Fibroblast of skin of left quadriceps (primary cell): ENCODE data around the gene NID1.

ENCODE experiments used
- DNase-seq, 2 experiments: peaks; one replicate each; pipeline ENCODE4 v3.0.0-alpha.2; 2013; ENCODE audit warnings: low read depth in 2 of 2

The NID1 gene, protein sequence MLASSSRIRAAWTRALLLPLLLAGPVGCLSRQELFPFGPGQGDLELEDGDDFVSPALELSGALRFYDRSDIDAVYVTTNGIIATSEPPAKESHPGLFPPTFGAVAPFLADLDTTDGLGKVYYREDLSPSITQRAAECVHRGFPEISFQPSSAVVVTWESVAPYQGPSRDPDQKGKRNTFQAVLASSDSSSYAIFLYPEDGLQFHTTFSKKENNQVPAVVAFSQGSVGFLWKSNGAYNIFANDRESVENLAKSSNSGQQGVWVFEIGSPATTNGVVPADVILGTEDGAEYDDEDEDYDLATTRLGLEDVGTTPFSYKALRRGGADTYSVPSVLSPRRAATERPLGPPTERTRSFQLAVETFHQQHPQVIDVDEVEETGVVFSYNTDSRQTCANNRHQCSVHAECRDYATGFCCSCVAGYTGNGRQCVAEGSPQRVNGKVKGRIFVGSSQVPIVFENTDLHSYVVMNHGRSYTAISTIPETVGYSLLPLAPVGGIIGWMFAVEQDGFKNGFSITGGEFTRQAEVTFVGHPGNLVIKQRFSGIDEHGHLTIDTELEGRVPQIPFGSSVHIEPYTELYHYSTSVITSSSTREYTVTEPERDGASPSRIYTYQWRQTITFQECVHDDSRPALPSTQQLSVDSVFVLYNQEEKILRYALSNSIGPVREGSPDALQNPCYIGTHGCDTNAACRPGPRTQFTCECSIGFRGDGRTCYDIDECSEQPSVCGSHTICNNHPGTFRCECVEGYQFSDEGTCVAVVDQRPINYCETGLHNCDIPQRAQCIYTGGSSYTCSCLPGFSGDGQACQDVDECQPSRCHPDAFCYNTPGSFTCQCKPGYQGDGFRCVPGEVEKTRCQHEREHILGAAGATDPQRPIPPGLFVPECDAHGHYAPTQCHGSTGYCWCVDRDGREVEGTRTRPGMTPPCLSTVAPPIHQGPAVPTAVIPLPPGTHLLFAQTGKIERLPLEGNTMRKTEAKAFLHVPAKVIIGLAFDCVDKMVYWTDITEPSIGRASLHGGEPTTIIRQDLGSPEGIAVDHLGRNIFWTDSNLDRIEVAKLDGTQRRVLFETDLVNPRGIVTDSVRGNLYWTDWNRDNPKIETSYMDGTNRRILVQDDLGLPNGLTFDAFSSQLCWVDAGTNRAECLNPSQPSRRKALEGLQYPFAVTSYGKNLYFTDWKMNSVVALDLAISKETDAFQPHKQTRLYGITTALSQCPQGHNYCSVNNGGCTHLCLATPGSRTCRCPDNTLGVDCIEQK

DNA sequence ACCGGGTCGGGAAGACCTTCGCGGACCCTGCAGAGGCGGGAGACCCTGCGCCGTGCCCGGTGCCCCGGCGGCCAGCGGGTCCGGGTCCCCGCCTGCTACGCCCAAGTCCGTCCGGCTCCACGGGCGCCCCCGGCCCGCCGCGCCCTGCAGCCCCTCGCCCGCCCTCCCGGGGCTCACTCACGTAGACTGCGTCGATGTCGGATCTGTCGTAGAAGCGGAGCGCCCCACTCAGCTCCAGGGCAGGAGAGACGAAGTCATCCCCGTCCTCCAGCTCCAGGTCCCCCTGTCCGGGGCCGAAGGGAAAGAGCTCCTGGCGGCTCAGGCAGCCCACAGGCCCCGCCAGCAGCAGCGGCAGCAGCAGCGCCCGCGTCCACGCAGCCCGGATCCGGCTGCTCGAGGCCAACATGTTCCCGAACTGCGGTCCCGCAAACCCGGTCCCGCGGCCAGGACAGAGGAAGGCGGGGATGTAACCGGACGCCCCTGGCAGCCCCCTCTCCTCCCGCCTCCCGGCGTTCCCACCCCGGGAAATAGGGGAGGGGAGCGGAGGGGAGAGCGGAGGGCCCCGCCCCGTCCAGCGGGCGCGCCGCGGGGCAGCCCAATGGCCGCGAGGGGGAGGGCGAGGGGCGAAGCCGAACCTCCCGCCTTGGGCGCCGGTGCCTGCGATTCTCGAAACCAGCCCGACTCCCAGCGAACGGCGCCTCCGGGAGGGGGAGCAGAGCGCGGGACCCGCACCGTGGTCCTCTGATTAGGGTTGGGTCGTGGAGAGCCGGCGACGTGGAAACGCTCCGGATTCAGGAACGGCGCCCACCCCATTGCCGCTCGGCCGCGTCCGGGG lies at the start of gene NID1:
Gene NID1 (minus strand): TSS at position 417 of the 835 bp plus-strand sequence. CDS start 11 bp downstream, at position 406.
- peak; percentile 69 to 74 for DNase-seq

DNA sequence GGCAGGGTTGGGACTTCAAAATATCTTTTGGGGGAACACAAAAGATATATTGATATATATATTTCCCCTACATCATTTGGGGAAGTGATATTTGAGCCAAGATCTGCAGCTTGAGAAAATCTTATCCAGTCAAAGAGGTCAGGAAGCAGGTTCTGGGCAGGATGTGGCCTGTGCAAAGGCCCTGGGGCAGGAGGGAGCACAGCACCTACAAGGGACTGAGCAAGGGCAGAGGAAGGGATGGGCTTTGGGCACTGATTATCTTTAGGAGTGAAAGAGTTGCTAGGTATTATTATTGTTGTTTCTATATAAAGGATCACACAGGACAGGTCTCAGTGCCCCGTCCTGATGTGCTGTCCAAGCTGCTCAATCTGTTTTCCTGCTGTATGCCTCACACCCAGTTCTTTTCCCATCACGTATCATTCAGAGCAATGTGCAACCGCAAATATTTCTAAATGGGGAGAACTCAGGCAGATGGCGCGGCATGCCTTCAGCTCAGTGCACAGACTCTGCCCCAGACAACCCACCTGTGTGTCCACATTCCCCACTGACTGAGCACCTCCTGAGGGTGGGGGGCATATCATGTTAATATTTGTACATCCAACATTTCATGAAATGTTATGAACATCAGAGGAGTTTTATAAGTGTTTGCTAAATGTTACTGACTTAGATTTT lies 49.3 kb upstream of the NID1 start:
- DNase-seq, result no peak

DNA sequence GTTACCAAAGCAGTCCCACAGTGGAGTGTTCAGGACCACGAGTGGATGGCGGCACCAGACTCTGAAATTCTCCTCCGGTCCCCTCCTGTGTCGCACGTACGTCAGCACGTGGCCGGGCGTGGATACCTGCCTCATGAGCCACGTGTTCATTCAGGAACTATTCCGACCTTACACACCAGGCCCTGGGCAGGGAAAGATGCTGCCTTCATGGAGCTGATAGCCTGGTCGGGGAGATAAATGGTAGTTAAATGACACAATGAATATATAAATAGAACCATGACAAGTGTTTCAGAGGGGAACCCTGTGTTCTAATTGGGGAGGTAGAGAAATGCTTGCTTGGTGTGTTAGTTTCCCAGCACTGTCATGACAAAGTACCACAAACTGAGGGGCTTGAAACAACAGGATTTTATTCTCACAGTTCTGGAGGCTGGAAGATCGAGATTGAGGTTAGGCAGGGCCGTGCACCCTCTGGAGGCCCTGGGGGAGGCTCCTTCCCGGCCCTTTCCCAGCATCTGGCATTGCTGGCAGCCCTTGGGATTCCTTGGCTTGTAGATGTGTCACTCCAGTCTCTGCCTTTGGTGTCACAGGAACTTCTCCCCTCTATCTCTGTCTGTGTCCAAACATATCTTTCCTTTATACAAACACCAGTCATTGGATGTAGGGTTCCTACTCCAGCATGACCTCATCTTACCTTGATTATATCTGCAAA lies 48.6 kb upstream of the NID1 start:
- no peak for DNase-seq

- no peak for DNase-seq
These were observed 47.4 kb upstream of the NID1 start for GRCh38 chr1:236112332-236112627.

- DNase-seq, result no peak
These were observed 46.8 kb upstream of the NID1 start for GRCh38 chr1:236111527-236112331.

DNA sequence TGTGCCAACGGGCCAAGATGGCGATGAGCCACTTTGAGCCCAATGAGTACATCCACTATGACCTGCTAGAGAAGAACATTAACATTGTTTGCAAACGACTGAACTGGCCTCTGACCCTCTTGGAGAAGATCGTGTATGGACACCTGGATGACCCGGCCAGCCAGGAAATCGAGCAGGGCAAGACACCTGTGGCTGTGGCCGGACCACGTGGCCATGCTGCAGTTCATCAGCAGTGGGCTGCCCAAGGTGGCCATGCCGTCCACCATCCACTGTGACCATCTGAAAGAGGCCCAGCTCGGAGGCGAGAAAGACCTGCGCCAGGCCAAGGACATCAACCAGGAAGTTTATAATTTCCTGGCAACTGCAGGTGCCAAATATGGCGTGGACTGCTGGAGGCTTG lies 45.2 kb upstream of the NID1 start:
- DNase-seq, result no peak

DNA sequence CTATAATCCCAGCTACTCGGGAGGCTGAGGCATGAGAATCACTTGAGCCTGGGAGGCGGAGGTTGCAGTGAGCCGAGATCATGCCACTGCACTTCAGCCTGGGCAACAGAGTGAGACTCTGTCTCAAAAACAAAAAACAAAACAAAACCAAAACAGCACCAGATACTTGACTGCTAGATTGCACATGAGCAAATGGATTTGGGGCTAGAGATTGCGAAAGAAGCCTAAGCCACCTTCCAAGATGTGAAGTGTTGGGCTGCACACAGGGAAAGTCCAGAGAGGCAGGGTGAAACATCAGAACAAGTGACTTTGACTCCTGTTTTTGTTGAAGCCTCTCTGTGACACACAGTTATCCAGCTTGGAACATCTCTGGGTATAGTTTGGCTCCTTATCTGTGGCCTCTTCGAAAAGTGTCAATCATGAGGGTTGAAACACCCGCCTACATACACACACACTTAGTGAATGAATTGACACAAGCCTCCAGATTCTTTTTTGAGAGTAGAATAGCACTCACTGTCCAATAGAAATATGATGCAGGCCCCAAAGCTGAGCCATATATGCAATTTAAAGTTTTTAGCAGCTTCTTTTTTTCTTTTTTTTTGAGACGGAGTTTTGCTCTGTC lies 43.2 kb upstream of the NID1 start:
- DNase-seq, result no peak

DNA sequence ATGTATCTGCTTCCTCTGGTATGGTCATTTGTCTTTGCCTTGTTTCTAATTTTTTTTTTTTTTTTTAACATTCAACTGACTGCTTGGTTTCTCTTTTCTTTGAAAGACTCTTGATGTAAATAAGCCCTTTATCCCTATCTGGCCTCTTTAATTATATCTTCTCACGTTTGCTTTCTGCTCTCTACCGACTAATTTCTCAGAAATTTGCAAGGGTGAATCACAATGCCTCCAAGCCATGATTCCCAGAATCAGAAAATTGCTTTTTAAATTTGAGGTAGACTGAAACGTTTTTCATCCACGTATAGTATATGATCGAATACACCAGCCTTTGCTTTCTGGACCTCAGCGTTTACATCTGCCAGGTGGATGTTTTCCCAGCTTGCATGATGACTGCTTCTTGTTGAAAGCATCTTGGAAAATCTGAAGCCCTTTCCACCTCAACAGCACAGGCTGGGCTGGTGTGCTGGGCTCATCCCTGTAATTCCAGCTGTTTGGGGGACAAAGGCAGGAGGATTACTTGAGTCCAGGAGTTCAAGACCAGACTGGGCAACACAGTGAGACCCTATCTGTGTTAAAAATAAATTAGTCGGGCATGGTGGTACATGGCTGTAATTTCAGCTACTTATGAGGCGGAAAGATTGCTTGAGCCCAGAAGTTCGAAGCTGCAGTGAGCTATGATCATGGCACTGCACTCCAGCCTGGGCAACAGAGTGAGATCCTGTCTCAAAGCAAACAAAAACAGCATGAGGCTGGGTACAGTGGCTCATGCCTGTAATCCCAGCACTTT lies 42.4 kb upstream of the NID1 start:
- DNase-seq, result no peak

GRCh38 chr1:236103646-236104218 lies 38.8 kb upstream of the NID1 start:
- DNase-seq, result peak; percentile 26 to 32

GRCh38 chr1:236103059-236103458 lies 38.2 kb upstream of the NID1 start:
- no peak for DNase-seq

DNA sequence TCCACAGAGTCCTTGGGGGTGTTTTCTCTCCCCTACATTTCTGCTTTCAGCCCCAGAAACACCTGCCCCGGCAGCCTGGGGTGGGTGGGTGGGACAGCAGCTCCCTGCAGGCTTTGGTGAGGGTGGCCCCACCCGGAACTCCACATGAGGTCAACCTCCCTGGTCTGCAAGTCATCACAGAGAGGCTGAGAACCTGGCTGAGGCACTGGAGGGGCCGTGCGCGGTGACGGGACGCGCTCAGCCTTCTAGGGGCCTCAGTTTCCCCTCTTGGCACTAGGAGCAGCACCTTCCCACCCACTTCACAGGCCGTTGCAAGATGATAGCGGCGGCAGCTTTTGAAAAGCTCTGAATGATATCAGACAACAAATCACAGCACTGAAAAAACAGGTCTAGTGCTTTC lies 37.7 kb upstream of the NID1 start:
- no peak for DNase-seq

GRCh38 chr1:236101233-236102200 lies 36.6 kb upstream of the NID1 start:
- no peak for DNase-seq

GRCh38 chr1:236100799-236101198 lies 35.9 kb upstream of the NID1 start:
- no peak for DNase-seq

DNA sequence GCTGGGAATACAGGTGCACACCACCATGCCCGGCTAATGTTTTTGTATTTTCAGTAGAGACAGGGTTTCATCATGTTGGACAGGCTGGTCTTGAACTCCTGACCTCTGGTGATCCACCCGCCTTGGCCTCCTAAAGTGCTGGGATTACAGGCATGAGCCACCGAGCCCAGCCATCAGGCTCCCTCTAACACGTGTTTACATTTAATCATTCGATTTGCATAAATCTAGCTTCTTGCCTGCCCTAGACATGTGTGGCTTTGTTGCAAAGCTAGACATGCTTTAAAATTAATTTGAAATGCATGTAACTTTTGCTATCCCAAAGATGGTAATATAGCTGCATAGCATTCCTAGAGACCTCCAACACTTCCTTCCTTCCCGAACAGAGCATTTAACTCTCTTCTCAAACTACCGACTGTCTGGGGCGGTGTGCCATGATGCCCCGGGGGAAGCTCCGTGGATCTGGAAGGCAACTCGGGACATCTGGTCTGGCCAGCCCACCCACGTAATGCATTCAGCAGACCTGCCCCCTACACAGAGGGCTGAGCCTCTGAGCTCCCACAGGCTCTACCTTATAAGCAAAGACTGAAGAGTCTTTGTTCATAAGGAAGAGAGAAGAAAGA lies 34.6 kb upstream of the NID1 start:
- peak; percentile 51 to 53 for DNase-seq

DNA sequence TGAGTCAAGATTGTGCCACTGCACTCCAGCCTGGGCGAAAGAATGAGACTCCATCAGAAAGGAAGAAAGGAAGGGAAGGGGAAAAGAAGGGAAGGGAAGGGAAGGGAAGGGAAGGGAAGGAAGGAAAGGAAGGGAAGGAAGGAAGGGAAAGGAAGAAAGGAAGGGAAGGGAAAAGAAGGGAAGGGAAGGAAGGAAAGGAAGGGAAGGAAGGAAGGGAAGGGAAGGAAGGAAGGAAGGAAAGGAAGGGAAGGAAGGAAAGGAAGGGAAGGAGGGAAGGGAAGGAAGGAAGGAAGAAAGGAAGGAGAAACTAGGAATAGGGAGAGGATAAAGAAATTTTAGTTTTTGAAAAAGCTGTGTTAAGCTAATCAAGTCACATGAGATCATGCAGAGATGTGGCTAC lies 33.4 kb upstream of the NID1 start:
- no peak for DNase-seq
